GM18867 (cell line): ENCODE measurements around the gene SIAE.

Source experiments
- ATAC-seq: cut with Tn5 transposase; IDR thresholded peaks from one replicate; pipeline ENCODE4 v1.9.1; 2021; ENCODE audit warnings: mild to moderate bottlenecking, moderate library complexity; ENCODE audit not compliant: unreplicated experiment

Gene SIAE

DNA sequence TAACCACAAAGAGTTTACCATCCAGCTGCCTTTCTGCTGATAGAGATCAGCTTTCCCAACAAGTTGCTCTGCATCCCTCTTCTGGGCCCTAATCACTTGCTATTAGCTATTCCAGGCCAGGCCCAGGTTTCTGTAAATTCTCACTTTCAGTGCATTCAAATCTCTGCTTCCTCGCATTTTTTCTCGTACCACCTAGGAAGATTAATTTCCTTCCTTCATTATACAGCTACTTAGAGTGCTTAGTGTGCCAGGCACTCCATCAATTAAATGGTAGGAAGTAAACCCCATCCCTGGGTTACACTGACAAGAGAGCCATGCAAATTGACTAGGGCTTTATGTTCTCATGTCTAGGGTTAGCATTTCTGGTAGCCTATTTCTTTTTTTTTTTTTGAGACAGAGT lies 9.7 kb downstream of the SIAE start:
- ATAC-seq = no peak

DNA sequence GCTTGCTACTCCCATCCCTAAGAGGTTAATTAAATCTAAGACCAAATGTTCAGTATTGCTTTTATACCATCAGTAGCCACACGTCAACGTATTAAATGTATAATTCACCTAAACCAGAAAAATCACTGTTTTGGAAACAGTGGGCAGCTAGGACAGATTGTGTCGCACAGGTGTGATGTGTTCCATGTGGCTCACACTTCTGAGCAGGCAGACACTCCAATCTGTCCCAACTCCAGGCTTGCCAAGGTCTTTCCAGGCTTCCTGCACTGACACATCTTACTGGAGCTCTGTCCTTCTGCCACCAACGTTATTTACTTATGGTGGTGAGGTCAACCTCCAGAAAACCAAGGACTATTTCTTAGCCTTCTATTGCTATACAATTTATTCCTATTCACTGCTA lies 11.4 kb downstream of the SIAE start:
- no peak for ATAC-seq

GRCh38 chr11:124661553-124661952 lies 12.0 kb downstream of the SIAE start:
- no peak for ATAC-seq

DNA sequence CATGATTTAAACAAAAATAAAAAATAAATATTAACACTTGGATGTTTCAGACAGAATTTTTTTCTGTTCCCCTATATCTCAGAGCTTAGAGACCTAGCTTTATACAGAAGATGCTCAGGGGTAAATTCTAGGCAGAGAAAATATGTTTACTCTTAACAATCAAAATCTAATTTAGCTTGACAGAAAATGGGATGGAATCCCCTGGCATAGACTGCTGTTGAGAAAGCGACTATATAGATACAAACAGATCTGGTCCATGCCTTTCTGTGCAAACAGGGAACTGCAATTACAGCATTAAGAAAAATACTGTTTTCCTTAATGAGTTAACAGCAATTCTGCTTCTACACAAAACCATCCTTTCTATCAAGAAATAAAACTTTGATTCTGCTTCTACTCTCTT lies 14.6 kb downstream of the SIAE start:
- no peak for ATAC-seq

- no peak for ATAC-seq
Observed at GRCh38 chr11:124658501-124658900, 15.0 kb downstream of the SIAE start.

GRCh38 chr11:124657904-124658303 lies 15.6 kb downstream of the SIAE start:
- ATAC-seq = no peak

- no peak for ATAC-seq
Observed at GRCh38 chr11:124656774-124657630, 16.5 kb downstream of the SIAE start.

DNA sequence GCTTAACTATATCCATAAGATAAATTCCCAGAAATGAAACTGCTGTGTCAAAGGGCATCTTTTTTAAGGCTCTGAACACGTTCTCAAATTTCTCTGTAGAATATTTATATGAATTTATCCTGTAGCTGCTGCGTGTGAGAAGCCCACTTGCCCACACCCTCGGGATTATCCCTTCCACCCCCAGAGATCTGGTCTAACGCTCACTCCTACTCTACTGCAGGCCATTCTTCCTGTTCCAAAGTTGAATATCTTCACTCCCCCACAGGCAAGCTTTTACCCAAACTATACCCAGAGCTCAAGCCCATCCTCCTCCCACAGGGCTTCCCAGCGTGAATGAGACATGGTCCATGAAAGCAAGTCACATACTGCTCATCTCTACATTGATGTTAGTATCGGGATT lies 24.9 kb downstream of the SIAE start:
- ATAC-seq = no peak

GRCh38 chr11:124646148-124646547 lies 27.4 kb downstream of the SIAE start:
- no peak for ATAC-seq

DNA sequence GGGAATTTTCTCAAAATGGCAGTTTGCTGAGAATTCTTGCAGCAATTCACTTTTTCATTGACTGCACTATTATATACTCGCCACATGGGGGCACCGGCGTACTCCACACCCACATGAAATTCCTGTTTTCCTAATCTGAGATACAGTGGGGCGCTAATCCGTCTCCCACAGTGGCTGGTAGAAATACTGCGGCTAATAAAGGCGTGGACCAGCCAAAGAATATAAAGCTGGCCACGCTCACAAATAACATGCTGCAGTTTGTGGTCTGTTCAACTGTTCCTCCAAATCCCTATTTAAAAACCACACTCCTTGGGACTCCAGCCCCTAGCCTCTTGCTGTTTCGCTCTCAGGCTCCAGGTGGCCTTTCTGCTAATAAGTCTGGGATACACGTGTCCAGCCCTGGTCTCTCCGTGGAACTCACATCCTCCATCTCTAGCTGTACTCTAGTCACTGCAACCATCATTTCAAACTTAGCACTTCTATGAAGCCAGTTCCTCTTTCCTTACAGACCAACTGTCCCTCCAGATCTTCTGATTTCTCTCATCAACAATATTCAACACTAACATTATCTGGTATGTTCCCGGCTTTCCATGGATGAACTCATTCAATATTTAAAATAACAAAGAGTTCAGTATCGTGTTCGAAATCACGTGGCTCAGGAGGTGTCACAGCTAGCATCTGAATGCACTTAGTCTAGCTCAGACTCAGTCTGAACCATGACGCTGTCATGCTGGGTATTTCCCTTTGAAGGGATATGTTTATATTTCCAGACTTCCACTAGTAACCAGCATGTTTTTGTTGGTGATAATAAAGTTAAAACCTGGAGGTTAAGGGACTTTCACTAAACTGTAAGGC lies 28.9 kb downstream of the SIAE start:
- peak; percentile 58 for ATAC-seq

DNA sequence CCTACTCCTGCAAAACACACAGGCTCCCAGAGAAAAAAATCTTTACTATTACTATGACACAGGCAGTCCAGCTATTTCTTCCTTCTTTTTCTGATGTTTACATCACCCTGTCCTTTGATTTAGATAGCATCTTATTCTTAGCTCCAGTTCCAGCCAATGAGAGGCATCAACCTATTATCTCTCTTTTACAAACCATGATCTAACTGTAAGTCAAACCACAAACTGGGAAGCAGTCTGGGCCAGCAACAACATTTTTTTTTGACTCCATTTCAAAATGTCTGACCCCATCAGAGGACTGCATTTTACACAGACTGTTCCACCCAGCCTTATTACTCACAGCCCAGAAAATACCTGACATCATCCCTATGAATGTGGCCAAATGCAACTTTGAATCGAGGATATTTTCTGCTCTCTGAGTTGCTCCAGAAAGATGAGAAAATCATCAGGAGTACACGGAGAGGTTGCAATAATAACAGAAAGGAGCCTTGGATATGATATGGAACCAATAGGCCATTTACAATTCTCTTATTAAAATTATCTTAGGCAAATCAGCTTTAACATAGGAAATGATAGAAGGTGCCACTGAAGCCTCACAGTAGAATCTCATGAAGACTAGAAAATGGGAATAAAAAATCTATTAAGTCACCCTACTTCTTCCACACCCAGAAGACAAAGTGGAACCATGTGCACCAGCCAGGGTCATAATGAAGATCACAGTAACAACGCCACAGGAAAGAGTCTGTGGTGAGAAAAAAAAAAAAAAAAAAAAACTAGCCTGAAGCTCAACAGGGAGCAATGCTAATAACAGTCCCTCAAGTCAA lies 29.7 kb downstream of the SIAE start:
- no peak for ATAC-seq

- no peak for ATAC-seq
Observed at GRCh38 chr11:124643042-124643604, 30.4 kb downstream of the SIAE start.

DNA sequence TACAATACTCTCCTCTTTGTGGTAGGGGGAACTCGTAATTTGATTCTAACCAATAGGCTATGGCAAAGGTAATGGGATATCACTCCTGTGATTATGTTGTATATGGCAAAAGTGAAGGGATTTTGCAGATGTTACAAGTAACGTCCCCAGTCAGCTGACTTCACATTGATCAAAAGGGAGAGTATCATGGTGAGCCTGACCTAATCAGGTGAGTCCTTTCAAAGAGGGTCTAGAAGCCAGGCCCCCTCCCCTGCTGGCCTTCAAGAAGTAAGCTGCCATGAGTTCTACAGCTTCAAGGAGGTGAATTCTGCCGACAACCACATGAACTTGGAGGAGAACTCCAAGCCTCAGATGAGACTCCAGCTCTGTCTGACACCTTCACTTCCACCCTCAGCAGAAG lies 30.9 kb downstream of the SIAE start:
- no peak for ATAC-seq

GRCh38 chr11:124640666-124641065 lies 32.9 kb downstream of the SIAE start:
- no peak for ATAC-seq

DNA sequence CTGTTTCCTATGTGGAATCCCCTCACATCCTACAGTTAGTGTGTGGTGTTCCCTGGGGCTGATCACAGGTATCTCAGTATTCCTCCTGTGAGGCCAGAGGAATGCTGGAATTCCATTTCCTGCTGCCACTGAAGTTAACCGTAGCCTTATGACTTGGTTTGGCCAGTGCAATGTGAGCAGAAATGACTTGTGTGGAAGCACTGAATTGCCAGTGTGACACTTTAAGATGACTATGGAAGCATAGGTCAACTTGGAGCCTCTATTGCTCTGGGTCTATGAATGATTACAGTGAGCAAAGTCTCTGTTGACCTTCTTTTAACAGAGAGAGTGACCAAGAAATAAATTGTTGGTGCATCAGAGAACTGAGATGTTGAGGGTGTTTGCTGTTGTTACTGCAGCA lies 34.4 kb downstream of the SIAE start:
- no peak for ATAC-seq

DNA sequence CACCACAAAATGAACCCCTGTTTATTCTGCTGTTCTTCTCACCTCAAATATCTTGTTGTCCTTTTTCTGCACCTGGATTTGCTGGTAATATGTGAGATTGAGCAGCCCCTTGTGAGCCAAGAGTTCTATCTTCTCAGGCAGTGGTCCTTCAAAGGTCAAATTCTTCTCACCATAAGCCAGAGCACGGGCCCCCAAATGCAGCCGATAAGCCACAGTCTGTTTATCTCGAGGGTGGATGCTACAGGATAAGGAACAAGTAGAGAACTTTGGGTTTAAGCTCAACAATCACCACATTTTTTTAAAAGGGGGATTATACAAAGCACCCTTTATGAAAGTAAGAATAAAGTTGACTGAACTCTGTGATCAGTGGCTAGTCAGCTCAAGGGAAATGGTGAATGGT lies 35.0 kb downstream of the SIAE start:
- ATAC-seq = no peak

DNA sequence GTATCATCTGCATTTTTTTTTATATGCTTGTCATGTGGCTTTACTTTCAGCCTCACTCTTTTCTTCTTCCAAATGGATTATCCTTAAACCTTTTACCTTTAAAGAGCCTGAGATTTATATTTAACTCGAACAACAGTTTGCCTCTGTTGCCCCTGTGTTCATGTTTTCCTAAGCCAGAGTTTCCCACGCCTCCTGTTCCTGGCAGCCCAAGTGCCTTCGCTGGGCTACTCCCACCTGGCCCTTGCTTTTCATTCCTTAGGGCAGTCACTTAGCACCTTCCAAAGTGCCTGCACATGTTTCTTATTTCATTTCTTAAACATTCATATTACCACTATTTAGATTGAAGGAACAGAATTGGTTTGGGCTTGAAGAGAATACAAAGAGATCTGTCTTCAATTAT lies 37.6 kb downstream of the SIAE start:
- ATAC-seq = no peak

- ATAC-seq = peak; percentile 45
Observed at GRCh38 chr11:124633355-124633754, 40.2 kb downstream of the SIAE start.

DNA sequence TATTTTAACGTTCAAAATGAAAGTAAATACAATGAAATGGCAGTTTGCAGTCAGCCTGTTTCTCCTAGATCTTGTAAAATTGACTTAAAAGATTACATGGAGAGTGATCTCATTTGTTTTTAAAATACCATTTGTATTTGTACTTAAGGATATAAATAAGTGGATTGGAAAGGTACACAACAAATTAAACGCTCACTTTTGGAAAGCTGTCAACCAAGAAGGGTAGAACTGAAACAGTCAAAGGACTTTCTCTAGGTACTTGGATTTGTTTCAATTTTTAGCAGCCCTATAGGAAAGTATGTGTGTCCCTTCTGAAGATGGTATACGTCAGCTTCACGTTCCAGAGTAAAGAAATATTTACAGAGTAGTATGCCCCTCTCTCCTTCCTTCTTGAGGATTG lies 43.6 kb downstream of the SIAE start:
- ATAC-seq = no peak

- no peak for ATAC-seq
Observed at GRCh38 chr11:124627546-124627945, 46.0 kb downstream of the SIAE start.
